Renal cortex interstitium (tissue), 11 donors: ENCODE measurements around the gene PALLD. TPM values are rescaled to one million over a fixed set of nuclear protein-coding genes. Genes with fewer than 3 reads are reported as not detected.

ENCODE experiments used
- DNase-seq, 11 donors: peaks; one replicate each; pipeline ENCODE4 v3.0.0-alpha.2; 2013; ENCODE audit warnings: low read depth in 9 of 11, low spot score in 4 of 11; ENCODE audit errors: extremely low read depth in 1 of 11
- polyA plus RNA-seq, 3 donors: library from polyadenylated mRNA; unstranded; fragments of 120-200 nt; gene quantifications; one replicate each; pipeline ENCODE4 v1.2.1, GENCODE V29; 2013; ENCODE audit not compliant: insufficient read length in 3 of 3

The PALLD gene
- polyA plus RNA-seq, 3 donors: 182 to 194 (median 191) TPM

DNA sequence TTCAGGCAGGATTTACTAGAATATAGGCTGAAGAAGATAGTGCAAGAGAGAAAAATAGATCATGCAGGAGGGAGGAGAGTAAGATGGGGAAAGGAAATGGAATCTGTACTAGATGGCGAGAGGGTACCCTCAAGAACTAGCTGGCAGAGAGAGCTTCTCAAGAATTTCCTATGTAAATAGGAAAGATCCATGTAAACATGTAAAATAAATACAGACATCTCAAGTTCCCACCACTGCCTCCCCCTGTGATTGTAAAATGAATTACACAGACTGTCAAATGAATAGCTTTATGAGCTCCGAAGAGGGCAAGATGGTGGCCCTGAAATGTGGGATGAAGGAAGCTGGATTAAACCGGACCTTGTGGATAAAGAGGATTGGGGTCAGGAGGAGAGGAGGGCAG, 178.0 kb downstream of the PALLD start:
- no peak for DNase-seq

DNA sequence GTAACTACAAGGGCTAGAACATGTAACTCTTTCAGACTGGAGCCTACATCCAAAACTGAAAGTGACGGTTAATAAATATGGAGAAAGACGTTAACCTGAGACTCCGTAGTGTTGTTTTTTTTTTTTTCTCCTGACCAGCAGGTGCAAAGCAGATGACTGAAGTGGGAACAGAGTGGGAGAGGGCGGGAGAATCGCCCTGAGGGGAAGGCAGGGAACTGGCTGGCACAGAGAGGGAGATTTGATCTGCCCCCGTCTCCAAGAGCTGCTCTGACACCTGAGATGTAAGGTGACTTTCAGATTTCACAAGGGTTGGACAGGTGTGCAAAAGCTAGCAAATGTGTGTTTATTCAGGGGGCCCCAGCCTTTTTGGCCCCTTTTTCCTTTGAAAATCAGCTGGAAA, 180.2 kb downstream of the PALLD start:
- DNase-seq: no peak

DNA sequence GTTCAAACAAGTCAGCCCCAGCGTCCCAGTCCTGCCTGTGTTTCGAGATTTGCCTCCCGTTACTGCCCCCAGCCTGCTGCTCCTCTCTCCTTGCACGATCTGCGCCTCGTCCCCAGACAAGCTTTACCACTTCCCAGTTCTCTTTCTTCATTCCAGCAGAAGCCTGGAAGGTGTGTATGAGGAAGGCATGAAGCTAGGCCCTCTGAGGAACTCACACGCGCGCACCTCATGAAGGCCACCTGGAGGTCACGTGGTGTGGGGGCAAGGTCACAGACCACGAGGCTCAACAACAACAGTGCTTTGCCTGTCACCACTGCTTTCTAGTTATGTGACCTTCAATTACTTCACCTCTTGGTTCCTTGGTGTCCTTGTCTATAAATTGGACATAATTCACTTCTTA, 181.0 kb downstream of the PALLD start:
- no peak for DNase-seq

DNA sequence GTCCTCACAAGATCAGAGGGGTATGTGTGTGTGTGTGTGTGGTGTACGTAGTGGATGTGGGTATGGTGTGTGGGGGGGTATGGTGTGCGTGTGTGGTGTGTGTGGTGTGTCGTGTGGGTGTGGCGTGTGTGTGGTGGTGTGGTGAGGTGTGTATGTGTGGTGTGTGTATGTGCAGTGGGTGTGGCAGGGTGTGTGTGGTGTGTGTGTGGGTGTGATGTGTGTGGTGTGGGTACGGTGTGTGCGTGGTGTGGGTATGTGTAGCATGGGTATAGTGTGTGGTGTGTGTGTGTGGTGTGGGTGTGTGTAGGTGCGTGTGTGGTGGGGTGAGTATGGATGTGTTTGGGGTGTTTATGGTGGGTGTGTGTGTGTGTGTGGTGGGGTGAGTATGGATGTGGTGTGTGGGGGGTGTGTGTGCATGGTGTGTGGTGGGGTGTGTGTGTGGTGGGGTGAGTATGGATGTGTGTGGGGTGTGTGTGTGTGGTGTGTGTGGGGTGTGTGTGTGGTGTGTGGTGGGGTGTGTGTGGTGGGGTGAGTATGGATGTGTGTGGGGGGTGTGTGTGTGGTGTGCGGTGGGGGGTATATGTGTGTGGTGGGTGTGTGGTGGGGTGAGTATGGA, 182.0 kb downstream of the PALLD start:
- no peak for DNase-seq

DNA sequence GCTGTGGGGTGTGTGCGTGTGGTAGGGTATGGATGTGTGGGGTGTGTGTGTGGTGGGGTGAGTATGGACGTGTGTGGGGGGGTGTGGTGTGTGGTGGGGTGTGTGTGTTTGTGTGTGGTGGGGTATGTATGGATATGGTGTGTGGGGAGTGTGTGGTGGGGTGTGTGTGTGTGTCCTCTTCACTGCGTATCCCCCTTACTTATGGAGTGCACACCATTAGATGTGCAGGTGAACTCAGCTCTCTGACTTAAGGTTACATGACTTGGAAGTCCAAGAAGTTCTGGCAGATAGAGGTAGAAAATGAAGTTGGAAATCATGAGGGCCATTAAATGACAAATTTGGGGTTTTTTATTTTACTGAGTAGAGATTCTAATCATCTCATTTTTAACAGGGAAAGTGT, 182.5 kb downstream of the PALLD start:
- no peak for DNase-seq

DNA sequence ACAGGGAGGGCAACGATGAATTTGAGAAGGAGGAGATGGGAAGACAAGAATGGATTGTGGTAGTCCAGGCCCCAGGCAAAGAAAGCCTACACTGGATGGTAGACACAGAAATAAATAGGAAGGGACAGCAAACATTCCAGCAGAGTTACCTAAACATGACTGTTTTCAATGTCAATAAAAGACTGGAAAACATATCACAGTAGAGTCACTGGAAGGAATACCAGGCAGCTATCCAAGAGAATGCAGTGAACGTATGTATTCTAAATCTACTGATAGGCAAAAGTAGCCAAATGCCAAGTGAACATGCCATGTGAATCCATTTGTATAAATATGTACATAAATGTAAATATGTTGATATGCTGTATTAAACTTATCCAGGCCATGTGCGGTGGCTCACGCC, 183.0 kb downstream of the PALLD start:
- DNase-seq: no peak

DNA sequence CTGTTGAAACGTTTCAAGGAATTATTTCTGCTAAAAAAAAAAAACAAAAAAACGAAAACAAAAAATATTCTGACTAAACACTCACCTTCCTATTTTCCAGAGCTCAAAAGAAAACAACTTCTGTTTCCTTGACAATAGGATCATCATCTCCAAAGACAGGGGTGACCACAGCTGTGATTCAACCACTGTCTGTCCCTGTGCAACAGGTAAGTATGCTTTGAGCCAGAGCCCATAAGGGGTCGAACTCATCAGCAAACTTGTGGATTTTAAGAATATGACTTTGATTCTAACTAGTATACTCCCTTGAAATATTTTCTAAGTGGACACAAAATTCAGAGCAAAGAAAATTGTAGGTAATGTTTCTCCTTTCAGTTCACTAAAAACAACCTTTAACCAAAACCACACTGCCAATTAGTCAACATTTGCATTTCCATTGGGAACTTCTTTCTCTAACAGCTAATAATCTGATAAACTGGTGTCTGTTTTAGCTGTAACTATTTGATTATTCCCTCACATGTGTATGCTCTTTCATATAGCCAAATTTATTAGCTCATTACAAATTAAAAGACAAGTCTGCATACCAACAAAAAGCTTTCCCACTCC, 186.1 kb downstream of the PALLD start:
- no peak for DNase-seq

DNA sequence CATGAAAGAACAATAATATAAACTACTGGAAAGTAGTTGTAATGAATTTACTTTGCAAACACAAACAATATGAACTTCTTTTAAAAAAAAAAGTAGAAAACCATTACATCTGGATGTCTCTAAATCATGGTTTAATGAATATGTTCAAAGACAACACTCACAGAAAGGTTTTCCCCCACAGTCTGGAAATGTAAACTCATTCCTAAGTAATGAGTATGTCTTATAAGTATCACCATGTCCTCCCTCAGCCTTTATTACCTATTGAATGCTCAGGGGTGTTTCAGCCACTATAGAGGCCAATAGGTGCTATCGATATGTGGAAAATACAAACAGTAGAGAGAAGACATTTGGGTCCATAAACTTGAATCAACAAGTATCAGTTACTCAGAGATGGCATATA, 186.7 kb downstream of the PALLD start:
- no peak for DNase-seq

DNA sequence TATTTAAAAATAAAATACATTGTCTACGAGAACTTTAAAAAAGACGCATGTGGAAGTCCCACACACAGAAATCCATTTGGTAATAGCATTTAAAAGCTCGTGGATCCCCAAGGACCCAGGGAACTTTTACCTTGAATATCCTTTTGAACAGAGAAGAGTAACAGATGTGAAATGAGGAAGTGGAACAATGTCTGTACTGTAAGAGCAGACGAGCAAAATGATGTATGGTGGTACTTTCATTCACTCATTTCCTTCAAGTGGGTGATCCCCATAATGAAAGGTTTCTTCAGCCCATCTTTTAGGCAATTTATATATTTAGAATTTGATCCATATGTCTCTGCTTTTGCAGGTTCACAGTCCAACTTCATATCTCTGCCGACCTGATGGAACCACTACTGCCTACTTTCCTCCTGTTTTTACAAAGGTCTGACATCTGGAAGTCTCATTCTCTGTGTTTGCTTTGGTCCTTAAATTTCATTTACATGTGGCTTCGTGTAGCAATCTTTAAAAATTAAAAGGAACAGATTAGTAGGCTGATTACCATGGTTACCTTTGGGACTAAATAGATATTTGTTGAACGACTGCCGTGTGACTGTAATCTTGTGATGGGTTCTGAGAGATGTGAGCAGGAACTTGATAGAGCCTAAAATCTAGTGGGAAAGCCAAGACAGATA, 188.4 kb downstream of the PALLD start:
- DNase-seq: no peak

DNA sequence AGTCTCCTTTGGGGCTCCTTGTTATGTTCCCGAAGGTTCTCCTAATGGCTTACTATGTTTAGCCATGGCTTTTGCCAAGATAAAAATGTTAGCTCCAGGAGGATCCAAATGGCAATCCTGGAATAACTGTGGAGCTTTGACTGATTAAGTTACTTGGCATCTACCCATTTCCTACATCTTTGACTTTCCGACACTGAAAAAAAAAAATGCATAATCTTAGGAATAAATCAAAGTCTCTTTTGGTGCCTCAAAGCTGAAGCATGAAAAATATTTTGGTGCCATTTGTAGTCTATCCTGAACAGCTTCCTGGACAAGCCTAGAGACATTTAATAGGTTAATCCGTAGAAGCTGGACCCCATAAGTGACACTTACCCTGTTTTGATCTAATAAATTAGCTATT, 191.7 kb downstream of the PALLD start:
- DNase-seq: no peak

DNA sequence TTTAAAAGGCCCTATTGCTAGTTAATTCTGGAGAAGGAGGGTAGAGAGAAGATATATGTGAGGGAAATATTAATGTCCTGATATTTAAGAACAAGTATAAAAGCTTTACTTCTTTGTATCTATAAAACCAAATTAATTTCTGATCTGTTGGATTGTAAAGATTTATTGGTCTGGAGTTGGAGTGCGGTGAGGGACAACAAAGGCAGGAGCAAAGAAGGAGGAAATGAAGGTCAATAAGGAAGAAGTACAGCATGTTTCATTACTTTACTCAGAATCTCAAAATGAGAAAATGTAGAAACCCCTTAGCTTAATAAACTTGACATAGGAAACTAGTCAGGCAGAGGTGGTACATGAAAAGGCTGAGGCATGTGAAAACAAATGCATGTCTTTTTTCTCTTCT, 192.9 kb downstream of the PALLD start:
- DNase-seq: no peak

DNA sequence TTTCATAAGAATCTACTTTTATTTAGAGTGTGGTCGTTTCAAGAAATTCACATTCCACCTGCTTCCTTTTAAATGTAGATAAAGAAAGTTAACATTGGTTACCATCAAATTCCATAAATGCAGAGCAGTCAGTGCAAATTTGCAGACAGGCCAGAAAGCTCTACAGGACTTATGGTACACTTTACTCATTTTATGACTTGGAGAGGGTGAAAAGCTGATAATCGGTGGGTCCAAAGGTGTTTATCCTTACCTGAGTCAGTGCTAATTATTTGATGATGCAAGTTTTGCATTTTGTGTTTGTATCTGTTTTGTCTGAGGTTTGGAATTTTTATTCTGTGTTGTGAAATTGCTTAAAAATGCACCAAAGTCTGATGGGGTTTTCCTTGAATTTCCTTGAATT, 193.3 kb downstream of the PALLD start:
- no peak for DNase-seq

DNA sequence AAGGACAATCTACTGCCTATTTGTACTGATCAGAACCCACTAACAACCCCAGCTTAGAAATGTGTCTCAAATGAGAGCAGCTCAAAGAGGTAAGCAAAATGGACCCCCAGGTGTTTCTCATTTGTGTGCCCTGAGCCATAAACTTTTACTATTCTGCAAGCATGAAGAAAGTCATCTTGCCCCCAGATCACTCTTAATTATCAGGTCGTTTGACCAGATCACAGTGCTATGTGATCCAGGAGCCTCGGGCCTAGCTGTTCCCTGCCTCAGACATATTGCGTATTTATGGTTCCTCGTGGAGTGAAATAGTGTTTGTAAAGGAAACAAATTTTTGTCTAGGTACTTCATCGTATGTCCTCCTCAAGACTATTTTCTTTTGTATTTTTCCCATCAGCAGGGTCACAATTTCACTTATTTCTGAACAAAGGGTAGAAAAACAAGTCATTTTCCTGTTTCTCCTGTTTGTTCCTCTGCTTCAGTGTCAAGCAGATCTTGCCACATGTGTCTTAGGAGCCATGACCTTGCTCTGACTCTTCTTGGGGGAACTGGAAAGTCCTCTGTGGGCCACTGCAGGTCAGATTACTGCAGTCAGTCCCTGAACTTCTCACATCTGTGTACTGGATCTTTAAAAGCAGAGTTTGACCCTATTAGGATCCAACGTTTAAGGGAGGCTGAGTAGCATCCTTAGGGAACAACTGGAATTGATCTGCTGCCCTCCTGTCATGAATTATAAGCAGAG, 194.9 kb downstream of the PALLD start:
- DNase-seq: no peak

DNA sequence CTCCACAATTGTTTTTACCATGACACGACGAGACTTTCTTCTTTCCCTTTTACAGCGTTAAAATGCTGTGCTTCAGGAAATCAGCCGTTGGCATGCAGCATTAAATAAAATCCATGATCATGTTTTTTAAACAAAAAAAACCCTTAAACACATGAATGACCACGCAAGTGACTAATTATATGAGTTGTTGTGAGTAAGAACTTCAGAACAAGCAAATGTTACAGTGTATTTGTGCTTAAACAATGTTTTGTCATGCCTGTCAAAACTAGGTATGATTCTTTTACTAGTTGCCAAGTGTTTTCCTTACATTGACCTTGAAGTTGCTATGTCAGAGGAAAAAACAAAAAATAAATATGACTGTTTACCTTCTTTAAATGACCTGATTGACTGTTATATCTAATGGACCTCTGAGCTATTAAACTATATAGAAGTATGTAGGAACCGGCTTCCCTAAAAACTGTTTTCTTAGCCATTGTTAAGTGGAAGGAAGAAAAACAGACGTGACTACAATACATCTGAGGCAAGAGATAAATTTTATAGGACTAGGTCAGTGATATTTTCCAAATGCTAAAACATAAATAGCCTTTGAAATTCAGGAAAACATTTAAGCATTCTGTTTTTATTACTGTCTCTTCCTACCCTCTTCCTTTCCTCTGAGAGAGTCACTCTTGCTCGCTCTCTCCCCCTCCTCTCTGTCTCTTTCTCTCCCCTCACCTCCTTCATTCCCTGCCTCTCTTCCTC, 197.1 kb downstream of the PALLD start:
- no peak for DNase-seq

DNA sequence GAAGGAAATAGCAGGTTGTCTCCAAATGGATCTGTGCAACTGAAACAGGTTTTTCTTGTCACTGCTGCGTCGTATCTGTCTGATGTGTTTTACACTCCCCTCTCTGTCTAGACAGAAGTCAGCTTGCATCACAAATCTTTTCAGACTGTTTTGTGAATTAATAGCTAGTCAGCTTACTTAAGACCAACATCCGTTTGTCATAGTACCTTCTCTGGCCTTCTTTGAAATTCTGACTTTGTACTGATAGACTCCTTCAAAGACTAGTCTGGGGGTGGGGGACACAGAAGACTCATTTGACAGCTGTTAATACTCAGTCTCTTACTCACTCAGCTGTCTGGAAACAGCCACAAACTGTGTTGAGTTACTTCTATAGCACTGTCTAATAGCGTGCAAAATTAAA, 197.8 kb downstream of the PALLD start:
- peak in 8 of 11 donors; percentile 54 to 76 (median 68) for DNase-seq

DNA sequence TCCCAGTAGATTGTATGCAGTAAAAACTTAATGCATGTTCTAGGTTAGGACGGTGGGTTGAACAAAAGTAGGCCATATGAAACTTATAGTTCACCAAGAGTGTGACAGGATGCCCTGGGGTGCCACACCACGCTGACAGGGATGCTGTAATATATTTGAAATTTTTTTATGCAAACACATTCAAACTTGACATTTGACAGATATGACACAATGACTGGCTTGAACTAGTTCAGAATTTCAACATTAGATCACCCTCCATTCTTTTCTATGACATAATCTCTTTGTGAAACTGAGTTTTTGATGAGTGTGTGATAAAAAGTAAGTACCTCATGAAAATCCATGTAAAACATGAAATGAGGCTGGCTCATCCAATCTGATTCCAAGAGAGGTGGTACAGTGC, 198.4 kb downstream of the PALLD start:
- DNase-seq: no peak

DNA sequence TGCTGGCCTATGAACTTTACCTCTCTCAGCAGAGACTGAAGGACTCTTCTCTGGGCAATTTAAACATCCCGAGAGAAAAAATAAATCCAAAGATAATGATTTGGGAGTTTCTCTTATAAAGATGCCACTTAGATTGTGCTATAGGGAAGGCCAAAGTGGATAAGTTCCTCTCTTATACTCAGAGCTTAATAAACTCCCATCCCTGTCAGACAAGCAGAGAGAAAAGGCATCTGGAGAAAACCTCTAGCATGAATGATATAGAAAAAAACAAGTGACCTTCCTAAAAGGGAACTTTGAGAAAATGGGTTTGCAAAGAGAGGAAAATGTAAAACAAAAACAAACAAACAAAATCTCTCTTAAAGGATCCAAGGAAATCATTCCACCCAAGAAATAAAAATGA, 199.4 kb downstream of the PALLD start:
- DNase-seq: no peak

DNA sequence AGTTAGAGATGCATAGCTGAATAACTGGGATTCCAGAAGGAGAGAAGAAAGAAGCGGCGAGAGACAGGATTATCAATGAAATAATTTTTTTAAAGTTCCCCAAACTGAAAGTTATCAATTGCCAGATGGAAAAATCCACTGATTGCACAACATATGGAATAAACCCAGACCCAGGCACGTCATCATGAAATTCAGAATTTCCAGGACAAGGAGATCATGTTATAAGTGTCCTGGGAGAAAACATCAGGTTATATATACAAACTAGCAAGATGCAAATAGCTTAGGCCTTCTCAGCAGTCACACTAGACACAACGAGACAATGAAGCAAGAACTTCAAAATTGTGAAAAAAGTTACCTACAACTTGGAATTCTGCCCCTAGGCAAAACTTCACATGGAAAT, 200.0 kb downstream of the PALLD start:
- DNase-seq: no peak

DNA sequence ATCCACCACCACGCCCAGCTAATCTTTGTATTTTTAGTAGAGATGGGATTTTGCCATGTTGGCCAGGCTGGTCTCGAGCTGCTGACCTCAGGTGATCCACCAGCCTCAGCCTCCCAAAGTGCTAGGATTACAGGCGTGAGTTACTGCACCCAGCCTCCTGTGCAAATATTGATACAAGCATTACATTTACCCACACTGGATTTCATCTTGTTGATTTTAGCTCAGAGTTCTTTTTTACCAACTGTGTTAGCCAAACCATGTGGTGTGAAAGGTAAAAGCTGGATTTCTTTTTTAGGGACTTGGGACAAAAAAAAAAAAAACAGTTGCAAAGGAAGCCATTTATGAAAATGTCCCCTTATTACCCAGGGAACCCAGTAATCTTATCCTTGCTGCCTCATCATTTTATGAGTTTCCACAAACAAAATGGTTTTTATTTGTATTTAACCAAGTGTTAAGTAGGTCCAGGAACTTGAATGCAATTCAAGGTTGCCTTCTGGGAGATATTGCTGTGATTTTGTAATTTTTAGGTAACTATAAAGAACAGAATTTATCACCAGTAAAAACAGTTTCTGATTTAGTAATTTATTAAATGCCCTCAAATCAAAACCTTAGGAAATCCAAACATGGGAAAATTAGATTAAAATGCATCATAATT, 202.5 kb downstream of the PALLD start:
- no peak for DNase-seq
